SK-N-SH (cell line): ENCODE results near the gene TSKS. TPM values are rescaled to one million over a fixed set of nuclear protein-coding genes. Genes with fewer than 3 reads are reported as not detected.

ENCODE experiments used
- CTCF ChIA-PET: fragments of 300-600, 350-600 bp; formaldehyde crosslinking; extraction: SDS; loops from one replicate; lab custom pipeline; 2021; lab: Yijun Ruan, JAX
- POLR2A ChIA-PET: fragments of 350-600 bp; sonication (Branson Sonifier 250); formaldehyde crosslinking; extraction: SDS; loops from one replicate; lab custom pipeline; 2020; ENCODE audit warnings: antibody characterized with exemption, inconsistent platforms; lab: Yijun Ruan, JAX
- DNase-seq: peaks from one replicate; pipeline ENCODE4 v3.0.0; 2012
- H2AFZ ChIP-seq: fragments of 200-600 bp; sonication (generic); 2 replicates; pipeline ENCODE4 v1.8.1; 2016; ENCODE audit warnings: antibody characterized with exemption, mild to moderate bottlenecking, low read depth
- H3F3A ChIP-seq: fragments of 200-600 bp; sonication (generic); replicated peaks from 2 replicates; pipeline ENCODE3; 2016; ENCODE audit warnings: antibody characterized with exemption, mild to moderate bottlenecking; ENCODE audit not compliant: insufficient read depth
- H3K27ac ChIP-seq, 2 experiments: fragments of 200-500 bp in 1 of 2; fragments of 200-600 bp in 1 of 2; sonication (Bioruptor generic) in 1 of 2; sonication (generic), shearing (Covaris generic) in 1 of 2; 2 replicates each; pipeline versions ENCODE4 v1.5.1 to v1.6.1; 2014 to 2016; ENCODE audit warnings: low read depth in 2 of 2, inconsistent platforms in 1 of 2, low read length in 1 of 2, mild to moderate bottlenecking in 1 of 2, mixed read lengths in 1 of 2
- H3K27me3 ChIP-seq: fragments of 200-600 bp; sonication (generic), shearing (Covaris generic); 2 replicates; pipeline ENCODE4 v1.6.1; 2016; ENCODE audit warnings: mixed run types; ENCODE audit not compliant: insufficient read depth
- H3K36me3 ChIP-seq, 2 experiments: fragments of 200-500 bp in 1 of 2; fragments of 200-600 bp in 1 of 2; sonication (Bioruptor generic) in 1 of 2; sonication (generic) in 1 of 2; replicated peaks in 1 of 2; 2 replicates each; pipeline versions ENCODE3 to v1.5.1; 2014 to 2016; ENCODE audit warnings: low read length in 1 of 2, mild to moderate bottlenecking in 1 of 2; ENCODE audit not compliant: insufficient read depth in 2 of 2, control insufficient read depth in 1 of 2
- H3K4me1 ChIP-seq, 2 experiments: fragments of 200-500 bp in 1 of 2; fragments of 200-600 bp in 1 of 2; sonication (Bioruptor generic) in 1 of 2; sonication (generic), shearing (Covaris generic) in 1 of 2; 2 replicates each; pipeline versions ENCODE4 v1.5.1 to v1.6.1; 2014 to 2016; ENCODE audit warnings: low read depth in 1 of 2, low read length in 1 of 2, mixed run types in 1 of 2; ENCODE audit not compliant: insufficient read depth in 2 of 2, control insufficient read depth in 1 of 2
- H3K4me2 ChIP-seq: fragments of 200-600 bp; sonication (generic), shearing (Covaris generic); 2 replicates; pipeline ENCODE4 v1.6.1; 2017; ENCODE audit warnings: mixed run types
- H3K4me3 ChIP-seq, 2 experiments: fragments of 200-500 bp in 1 of 2; fragments of 200-600 bp in 1 of 2; sonication (Bioruptor generic) in 1 of 2; sonication (generic), shearing (Covaris generic) in 1 of 2; 2 replicates each; pipeline versions ENCODE4 v1.5.1 to v1.8.1; 2014 to 2016; ENCODE audit warnings: low read depth in 2 of 2, inconsistent platforms in 1 of 2, low read length in 1 of 2, mild to moderate bottlenecking in 1 of 2, mixed read lengths in 1 of 2, moderate library complexity in 1 of 2
- H3K79me2 ChIP-seq: fragments of 200-600 bp; sonication (generic); 2 replicates; pipeline ENCODE4 v1.8.1; 2017; ENCODE audit warnings: mild to moderate bottlenecking; ENCODE audit not compliant: insufficient read depth
- H3K9ac ChIP-seq: fragments of 200-600 bp; sonication (generic); 2 replicates; pipeline ENCODE4 v1.6.1; 2017; ENCODE audit warnings: mixed run types
- H3K9me2 ChIP-seq: fragments of 200-600 bp; sonication (generic); 2 replicates; pipeline ENCODE4 v1.6.1; 2017; ENCODE audit warnings: mixed run types
- H3K9me3 ChIP-seq: fragments of 200-600 bp; sonication (generic); 2 replicates; pipeline ENCODE4 v1.6.1; 2017; ENCODE audit warnings: mixed run types, mild to moderate bottlenecking, moderate library complexity
- H4K20me1 ChIP-seq: fragments of 200-600 bp; sonication (generic); 2 replicates; pipeline ENCODE4 v1.6.1; 2017; ENCODE audit warnings: mild to moderate bottlenecking, mixed run types; ENCODE audit not compliant: insufficient read depth
- CHD2 ChIP-seq: fragments of 150-350 bp; IDR thresholded peaks from 2 replicates; pipeline ENCODE4 v1.6.1; 2018; ENCODE audit warnings: low read length; ENCODE audit not compliant: partially characterized antibody
- ELF1 ChIP-seq: IDR thresholded peaks from 2 replicates; pipeline ENCODE4 v1.4.0; 2012
- EP300 ChIP-seq, 2 experiments: IDR thresholded peaks; 2 replicates each; pipeline versions ENCODE4 v1.4.0 to v1.6.1; 2012; ENCODE audit warnings: borderline replicate concordance in 1 of 2, low read depth in 1 of 2, low read length in 1 of 2
- FOXJ3 ChIP-seq: sonication (generic); formaldehyde crosslinking; IDR thresholded peaks from 2 replicates; pipeline ENCODE4 v1.5.1; 2020; ENCODE audit warnings: mild to moderate bottlenecking, missing genetic modification reagents
- GABPA ChIP-seq: IDR thresholded peaks from 2 replicates; pipeline ENCODE4 v1.4.0; 2012; ENCODE audit warnings: low read depth, mild to moderate bottlenecking
- GATA2 ChIP-seq: sonication (generic); formaldehyde crosslinking; IDR thresholded peaks from 2 replicates; pipeline ENCODE4 v1.5.0; 2020; ENCODE audit warnings: mild to moderate bottlenecking, missing genetic modification reagents
- MEF2A ChIP-seq: IDR thresholded peaks from 2 replicates; pipeline ENCODE4 v1.4.0; 2012; ENCODE audit warnings: low read depth, borderline replicate concordance
- MXI1 ChIP-seq: IDR thresholded peaks from 2 replicates; pipeline ENCODE4 v1.6.1; 2012; ENCODE audit warnings: mild to moderate bottlenecking, low read depth, low read length, improper control_type of control experiment
- RCOR1 ChIP-seq: fragments of 150-350 bp; IDR thresholded peaks from 2 replicates; pipeline ENCODE4 v1.6.1; 2017; ENCODE audit warnings: antibody characterized with exemption, low read length
- SMC3 ChIP-seq: IDR thresholded peaks from 2 replicates; pipeline ENCODE4 v1.6.1; 2012; ENCODE audit warnings: low read depth, low read length, improper control_type of control experiment
- TCF12 ChIP-seq: IDR thresholded peaks from 2 replicates; pipeline ENCODE4 v1.4.0; 2012
- WGBS: methylation state at CpG from one replicate; pipeline ENCODE4 v1.1.6; 2017; ENCODE audit warnings: low lambda C conversion rate; 5-methylcytosine and 5-hydroxymethylcytosine counted together
- polyA plus RNA-seq, 3 experiments: library from polyadenylated mRNA; depleted of rRNA; stranded (reverse); fragments of >200 nt; gene quantifications; 2 replicates each; pipeline ENCODE4 v1.2.3, GENCODE V29; 2012
- TF ChIP-seq, protein P1 (sequence below): fragments of 150-350 bp; IDR thresholded peaks from 2 replicates; pipeline ENCODE4 v1.6.1; 2016; ENCODE audit warnings: mild to moderate bottlenecking, low read depth, low read length
- TF ChIP-seq, protein P2 (sequence below): IDR thresholded peaks from 2 replicates; pipeline ENCODE4 v1.4.0; 2012; ENCODE audit warnings: low read depth, borderline replicate concordance
- TF ChIP-seq, protein P3 (sequence below): fragments of 150-350 bp; IDR thresholded peaks from 2 replicates; pipeline ENCODE4 v1.6.1; 2017; ENCODE audit warnings: antibody characterized with exemption, low read length, low read depth, borderline replicate concordance
- TF ChIP-seq, protein P4 (sequence below): IDR thresholded peaks from 2 replicates; pipeline ENCODE4 v1.4.0; 2012; ENCODE audit warnings: low read depth

TSKS gene
- polyA plus RNA-seq, 1 of the 3 experiments (the other 2 are of a cell fraction) = not detected

DNA sequence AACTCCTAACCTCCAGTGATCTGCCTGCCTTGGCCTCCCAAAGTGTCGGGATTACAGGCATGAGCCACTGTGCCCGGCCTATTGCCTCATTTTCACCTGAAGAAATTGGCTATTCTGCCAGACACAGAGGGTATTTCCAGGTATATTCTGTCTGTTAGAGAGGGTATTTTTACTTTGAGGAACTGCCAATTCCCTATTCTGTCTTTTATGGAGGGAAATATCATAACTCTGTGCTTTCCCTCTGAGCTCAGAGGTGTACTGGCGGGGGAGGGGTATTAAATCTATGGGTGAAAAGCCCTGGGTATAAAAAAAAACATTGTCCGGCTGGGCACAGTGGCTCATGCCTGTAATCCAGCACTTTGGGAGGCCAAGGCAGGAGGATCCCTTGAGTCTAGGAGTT lies 24.8 kb downstream of the TSKS start:
- POLR2A ChIA-PET = no interaction called here
- TF ChIP-seq, protein P1, sequence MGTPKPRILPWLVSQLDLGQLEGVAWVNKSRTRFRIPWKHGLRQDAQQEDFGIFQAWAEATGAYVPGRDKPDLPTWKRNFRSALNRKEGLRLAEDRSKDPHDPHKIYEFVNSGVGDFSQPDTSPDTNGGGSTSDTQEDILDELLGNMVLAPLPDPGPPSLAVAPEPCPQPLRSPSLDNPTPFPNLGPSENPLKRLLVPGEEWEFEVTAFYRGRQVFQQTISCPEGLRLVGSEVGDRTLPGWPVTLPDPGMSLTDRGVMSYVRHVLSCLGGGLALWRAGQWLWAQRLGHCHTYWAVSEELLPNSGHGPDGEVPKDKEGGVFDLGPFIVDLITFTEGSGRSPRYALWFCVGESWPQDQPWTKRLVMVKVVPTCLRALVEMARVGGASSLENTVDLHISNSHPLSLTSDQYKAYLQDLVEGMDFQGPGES = no peak
- TF ChIP-seq GABPA = no peak
- TF ChIP-seq ELF1 = no peak
- TF ChIP-seq, protein P2, sequence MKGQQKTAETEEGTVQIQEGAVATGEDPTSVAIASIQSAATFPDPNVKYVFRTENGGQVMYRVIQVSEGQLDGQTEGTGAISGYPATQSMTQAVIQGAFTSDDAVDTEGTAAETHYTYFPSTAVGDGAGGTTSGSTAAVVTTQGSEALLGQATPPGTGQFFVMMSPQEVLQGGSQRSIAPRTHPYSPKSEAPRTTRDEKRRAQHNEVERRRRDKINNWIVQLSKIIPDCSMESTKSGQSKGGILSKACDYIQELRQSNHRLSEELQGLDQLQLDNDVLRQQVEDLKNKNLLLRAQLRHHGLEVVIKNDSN = no peak

DNA sequence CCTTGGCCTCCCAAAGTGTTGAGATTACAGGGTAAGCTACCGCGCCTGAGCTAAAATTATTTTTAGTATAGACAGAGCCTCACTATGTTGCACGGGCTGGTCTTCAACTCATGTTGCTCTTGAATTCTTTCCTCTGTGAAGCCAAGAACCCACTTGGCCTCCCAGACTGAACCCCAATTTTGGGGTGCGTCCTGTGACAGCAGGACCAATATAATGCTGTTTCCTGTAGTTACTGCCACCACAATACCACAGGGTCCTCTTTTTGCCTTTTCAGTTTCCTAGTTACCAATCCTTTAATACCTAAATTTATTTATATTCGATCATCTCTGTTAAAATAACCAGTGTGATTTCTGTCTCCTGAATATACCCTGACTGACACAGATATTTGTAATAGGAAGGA lies 32.9 kb downstream of the TSKS start:
- TF ChIP-seq SMC3 (no peak), MXI1 (no peak)
- 63% methylated on average over 5 of the region's 5 CpGs for WGBS
- DNase-seq = no peak
- H3K9ac ChIP-seq = no peak overlapping the region
- no peaks in the 10 kb centered on the region for H4K20me1 ChIP-seq
- no peaks in the 10 kb centered on the region for H3K79me2 ChIP-seq
- H3K9me3 ChIP-seq = no peaks in the 10 kb centered on the region
- no peak overlapping the region for H3K4me2 ChIP-seq
- ChIA-PET POLR2A (no interaction called here), CTCF (no interaction called here)
- no peaks in the 10 kb centered on the region for H3K27me3 ChIP-seq
- no peak overlapping the region for H2AFZ ChIP-seq
- no peak overlapping the region for H3K27ac ChIP-seq
- no peak overlapping the region for H3K4me3 ChIP-seq
- no peaks in the 10 kb centered on the region for H3K9me2 ChIP-seq
- H3K36me3 ChIP-seq = no peaks in the 10 kb centered on the region
- H3K4me1 ChIP-seq = no peaks in the 10 kb centered on the region
- H3F3A ChIP-seq = no peaks in the 10 kb centered on the region

More for the DNA sequence above, 24.8 kb downstream of the TSKS start:
- Histone ChIP-seq H3K9me2 (no peaks in the 10 kb centered on the region), H3F3A (peaks cover 3% of the 10 kb centered on the region), H2AFZ (no peak overlapping the region), H3K79me2 (no peaks in the 10 kb centered on the region), H3K4me3 (no peak overlapping the region), H3K4me2 (no peak overlapping the region), H3K9ac (no peak overlapping the region), H3K27me3 (no peaks in the 10 kb centered on the region), H3K4me1 (no peaks in the 10 kb centered on the region), H3K36me3 (no peaks in the 10 kb centered on the region), H3K9me3 (no peaks in the 10 kb centered on the region), H4K20me1 (no peaks in the 10 kb centered on the region), H3K27ac (no peak overlapping the region)
- CTCF ChIA-PET = interaction anchor here (1.0 kb wide), 1 partner anchor 21 kb away, joined by 3 read pairs; no protein-coding TSS in a partner anchor
- DNase-seq = no peak
- WGBS = 89% methylated on average over 4 of the region's 4 CpGs

DNA sequence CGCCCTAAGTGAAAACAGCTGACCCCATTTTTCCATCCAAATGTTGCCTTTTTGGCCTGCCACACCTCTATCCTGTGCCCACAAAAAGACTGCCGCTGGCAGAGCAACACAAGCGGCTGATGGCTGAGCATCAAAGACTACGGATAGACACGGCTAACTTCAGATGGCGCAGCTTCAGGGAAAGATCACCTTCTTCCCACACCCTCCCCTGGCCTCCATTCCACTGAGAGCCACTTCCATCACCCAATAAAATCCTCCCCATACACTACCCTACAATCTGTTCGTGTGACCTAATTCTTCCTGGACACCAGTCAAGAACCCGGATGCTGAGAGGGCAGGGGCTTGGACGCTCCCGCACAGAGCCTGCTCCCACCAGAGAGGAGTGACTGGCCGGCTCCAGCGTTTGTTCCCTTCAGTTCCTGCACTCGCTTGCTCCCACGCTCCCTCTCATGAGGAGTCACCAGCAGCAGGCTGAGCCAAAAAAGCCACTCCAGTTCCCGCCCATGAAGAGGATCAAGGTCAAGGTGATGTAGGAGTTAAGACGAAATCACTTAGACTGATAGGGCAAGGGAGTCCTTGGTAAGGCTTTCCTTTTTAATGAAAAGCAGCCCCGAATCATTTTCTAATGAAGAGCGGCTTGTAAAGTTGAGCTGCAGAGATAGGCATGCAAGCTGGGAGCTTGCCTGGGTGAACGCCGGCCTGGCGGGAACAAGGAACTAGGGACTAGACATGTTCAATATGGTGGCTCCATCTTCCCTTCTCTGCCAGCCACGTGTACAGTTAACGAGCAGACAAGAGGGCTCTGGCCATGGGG lies 35.7 kb downstream of the TSKS start:
- Histone ChIP-seq H3K27ac (no peak overlapping the region), H3K79me2 (no peaks in the 10 kb centered on the region), H2AFZ (no peak overlapping the region), H3K9ac (no peak overlapping the region), H3K4me1 (no peaks in the 10 kb centered on the region), H3K9me3 (no peaks in the 10 kb centered on the region), H3K36me3 (no peaks in the 10 kb centered on the region), H3F3A (no peaks in the 10 kb centered on the region), H3K9me2 (no peaks in the 10 kb centered on the region), H4K20me1 (no peaks in the 10 kb centered on the region), H3K4me3 (no peak overlapping the region), H3K4me2 (no peak overlapping the region), H3K27me3 (no peaks in the 10 kb centered on the region)
- 89% methylated on average over 23 of the region's 23 CpGs for WGBS
- POLR2A ChIA-PET = no interaction called here
- CTCF ChIA-PET = interaction anchor here (3.0 kb wide), 1 partner anchor 9 kb away, joined by 9 read pairs; no protein-coding TSS in a partner anchor
- DNase-seq = no peak
- TF ChIP-seq EP300 (IDR thresholded peaks at IDR 0.05; ENCODE audit: borderline replicate concordance in 1 of 2, low read depth in 1 of 2, low read length in 1 of 2) (no peak), CHD2 (no peak), TCF12 (no peak), RCOR1 (no peak), FOXJ3 (CRISPR knock-in tag) (no peak), GATA2 (no peak), MEF2A (no peak)
- TF ChIP-seq, protein P1 = no peak
- TF ChIP-seq, protein P3, sequence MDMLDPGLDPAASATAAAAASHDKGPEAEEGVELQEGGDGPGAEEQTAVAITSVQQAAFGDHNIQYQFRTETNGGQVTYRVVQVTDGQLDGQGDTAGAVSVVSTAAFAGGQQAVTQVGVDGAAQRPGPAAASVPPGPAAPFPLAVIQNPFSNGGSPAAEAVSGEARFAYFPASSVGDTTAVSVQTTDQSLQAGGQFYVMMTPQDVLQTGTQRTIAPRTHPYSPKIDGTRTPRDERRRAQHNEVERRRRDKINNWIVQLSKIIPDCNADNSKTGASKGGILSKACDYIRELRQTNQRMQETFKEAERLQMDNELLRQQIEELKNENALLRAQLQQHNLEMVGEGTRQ = no peak
- TF ChIP-seq, protein P4, sequence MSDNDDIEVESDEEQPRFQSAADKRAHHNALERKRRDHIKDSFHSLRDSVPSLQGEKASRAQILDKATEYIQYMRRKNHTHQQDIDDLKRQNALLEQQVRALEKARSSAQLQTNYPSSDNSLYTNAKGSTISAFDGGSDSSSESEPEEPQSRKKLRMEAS = no peak
